ENCODE data around the gene PLCXD1.
"Not testable (repeated sequence)": the region's sequence is repeated elsewhere in the genome, so short reads cannot be mapped to it uniquely, and the experiment has no call there.

PLCXD1 gene

GRCh38 chrX:329291-329910 lies 48.2 kb downstream of the PLCXD1 start:
- Histone ChIP-seq H3K4me1 (ENCODE audit: control insufficient read depth in 1 of 2, insufficient read depth in 1 of 2, low read depth in 1 of 2, low read length in 1 of 2) (peaks cover 0 to 4% of the 10 kb centered on the region in 2 experiments), H3K27ac (no peak overlapping the region), H3K36me3 (peaks cover 21% of the 10 kb centered on the region), H3K4me3 (ENCODE audit: low read depth in 1 of 2, low read length in 1 of 2) (no peak overlapping the region), H3K27me3 (peaks cover 65% of the 10 kb centered on the region), H3K9me3 (no peaks in the 10 kb centered on the region)
- TF ChIP-seq, protein P1, sequence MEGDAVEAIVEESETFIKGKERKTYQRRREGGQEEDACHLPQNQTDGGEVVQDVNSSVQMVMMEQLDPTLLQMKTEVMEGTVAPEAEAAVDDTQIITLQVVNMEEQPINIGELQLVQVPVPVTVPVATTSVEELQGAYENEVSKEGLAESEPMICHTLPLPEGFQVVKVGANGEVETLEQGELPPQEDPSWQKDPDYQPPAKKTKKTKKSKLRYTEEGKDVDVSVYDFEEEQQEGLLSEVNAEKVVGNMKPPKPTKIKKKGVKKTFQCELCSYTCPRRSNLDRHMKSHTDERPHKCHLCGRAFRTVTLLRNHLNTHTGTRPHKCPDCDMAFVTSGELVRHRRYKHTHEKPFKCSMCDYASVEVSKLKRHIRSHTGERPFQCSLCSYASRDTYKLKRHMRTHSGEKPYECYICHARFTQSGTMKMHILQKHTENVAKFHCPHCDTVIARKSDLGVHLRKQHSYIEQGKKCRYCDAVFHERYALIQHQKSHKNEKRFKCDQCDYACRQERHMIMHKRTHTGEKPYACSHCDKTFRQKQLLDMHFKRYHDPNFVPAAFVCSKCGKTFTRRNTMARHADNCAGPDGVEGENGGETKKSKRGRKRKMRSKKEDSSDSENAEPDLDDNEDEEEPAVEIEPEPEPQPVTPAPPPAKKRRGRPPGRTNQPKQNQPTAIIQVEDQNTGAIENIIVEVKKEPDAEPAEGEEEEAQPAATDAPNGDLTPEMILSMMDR (IDR thresholded peaks at IDR 0.05) = no peak

- not testable (repeated sequence) for H3K4me3 ChIP-seq (ENCODE audit: low read depth in 1 of 2, low read length in 1 of 2); H3K27ac ChIP-seq; H3K9me3 ChIP-seq; H3K4me1 ChIP-seq (ENCODE audit: control insufficient read depth in 1 of 2, insufficient read depth in 1 of 2, low read depth in 1 of 2, low read length in 1 of 2)
- Histone ChIP-seq H3K27me3 (peaks cover 57% of the 10 kb centered on the region), H3K36me3 (peaks cover 30% of the 10 kb centered on the region)
These were observed 49.1 kb downstream of the PLCXD1 start for GRCh38 chrX:330141-330725.

DNA sequence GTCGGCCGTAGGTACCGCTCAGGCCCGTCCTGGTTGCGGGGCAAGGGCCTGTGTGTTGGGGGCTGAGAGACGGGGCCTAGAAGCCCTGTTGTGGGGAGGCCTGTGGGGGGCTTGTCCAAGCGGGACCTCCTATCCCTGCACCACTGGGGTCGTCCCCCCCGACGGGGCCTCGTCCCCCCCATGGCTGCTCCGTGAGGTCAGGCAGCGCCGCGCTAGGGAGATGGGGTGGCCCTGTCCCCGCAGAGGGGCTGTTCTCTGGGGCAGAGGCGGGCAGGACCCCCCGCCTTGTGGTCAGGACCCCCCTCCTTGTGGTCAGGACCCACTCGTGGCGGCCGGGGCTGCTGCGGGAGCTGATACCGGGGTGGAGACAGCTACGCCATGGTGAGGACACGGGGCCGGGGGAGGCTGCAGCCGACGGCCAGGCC lies 49.6 kb downstream of the PLCXD1 start:
- no peak overlapping the region for H3K27ac ChIP-seq
- TF ChIP-seq, protein P1 (IDR thresholded peaks at IDR 0.05) = no peak
- no peak overlapping the region for H3K4me3 ChIP-seq (ENCODE audit: low read depth in 1 of 2, low read length in 1 of 2)
- no peaks in the 10 kb centered on the region for H3K9me3 ChIP-seq
- peaks cover 34% of the 10 kb centered on the region for H3K36me3 ChIP-seq
- H3K4me1 ChIP-seq (ENCODE audit: control insufficient read depth in 1 of 2, insufficient read depth in 1 of 2, low read depth in 1 of 2, low read length in 1 of 2) = peaks cover 0 to 4% of the 10 kb centered on the region in 2 experiments
- peaks cover 52% of the 10 kb centered on the region for H3K27me3 ChIP-seq

DNA sequence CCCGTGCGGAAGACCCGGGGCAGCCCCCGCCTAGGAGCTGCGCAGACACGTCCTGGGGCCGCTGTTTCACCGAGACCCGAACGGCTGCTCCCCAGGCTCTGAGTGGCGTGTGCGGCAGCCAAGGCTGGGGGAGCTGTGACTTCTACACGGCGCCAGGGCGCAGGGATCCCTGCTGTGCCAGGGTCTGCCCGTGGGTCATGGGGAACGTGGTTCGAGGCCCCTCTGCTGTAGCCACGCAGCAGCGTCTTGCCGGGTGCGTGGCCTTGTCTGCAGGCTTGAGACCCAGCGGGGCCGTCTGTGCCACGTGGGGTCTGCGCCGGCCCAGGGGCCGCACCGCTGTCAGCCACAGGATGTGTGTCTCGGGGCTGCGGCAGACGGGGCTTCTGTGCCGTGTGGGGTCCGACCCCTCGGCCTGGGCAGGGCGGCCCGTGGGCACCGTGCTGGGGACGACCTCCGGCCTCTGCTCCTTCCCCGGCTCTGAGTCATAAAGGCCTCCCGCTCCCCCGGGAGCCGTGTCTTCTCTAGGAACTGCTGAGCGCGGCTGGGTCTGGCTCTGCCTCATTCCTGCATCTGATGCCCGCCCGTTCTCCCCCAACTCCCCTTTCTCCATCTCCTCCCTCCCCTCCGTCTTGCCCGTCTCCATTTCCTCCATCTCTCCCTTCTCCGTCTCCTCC lies 50.1 kb downstream of the PLCXD1 start:
- peaks cover 39% of the 10 kb centered on the region for H3K36me3 ChIP-seq
- H3K4me1 ChIP-seq (ENCODE audit: control insufficient read depth in 1 of 2, insufficient read depth in 1 of 2, low read depth in 1 of 2, low read length in 1 of 2) = peaks cover 0 to 4% of the 10 kb centered on the region in 2 experiments
- TF ChIP-seq, protein P1 (IDR thresholded peaks at IDR 0.05) = no peak
- peaks cover 46% of the 10 kb centered on the region for H3K27me3 ChIP-seq
- no peak overlapping the region for H3K27ac ChIP-seq
- no peaks in the 10 kb centered on the region for H3K9me3 ChIP-seq
- no peak overlapping the region for H3K4me3 ChIP-seq (ENCODE audit: low read depth in 1 of 2, low read length in 1 of 2)

DNA sequence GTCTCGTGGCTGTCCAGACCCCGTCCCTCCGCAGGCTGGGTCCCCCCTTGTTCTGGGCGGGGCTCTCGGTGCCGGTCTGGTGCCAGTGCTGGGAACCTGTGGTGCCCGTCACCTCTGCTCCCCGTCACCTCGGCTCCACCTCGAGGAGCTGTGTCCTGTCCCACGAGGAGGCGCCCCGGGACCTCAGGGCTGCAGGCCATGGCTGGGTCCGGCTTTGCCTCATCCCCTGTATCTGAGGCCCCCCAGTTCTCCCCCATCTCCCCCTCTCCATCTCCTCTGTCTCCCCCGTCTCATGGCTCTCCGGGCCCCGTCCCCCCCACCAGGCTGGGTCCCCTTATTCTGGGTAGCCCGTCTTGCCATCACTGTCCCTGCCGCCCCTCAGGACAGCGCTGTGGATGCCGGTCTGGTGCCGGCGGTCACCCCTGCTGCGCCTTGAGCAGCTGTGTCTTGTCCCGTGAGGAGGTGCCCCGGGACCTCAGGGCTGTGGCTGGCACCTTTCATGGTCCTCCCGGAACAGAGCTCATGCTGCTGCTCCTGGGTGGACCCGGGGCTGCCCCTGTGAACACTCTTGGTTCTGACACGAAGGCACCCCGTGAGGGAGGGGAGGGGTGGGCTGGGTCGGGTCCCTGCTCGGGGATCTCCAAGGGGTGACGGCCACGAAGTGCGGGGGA lies 50.8 kb downstream of the PLCXD1 start:
- H3K27ac ChIP-seq = no peak overlapping the region
- TF ChIP-seq, protein P1 (IDR thresholded peaks at IDR 0.05) = no peak
- H3K4me1 ChIP-seq (ENCODE audit: control insufficient read depth in 1 of 2, insufficient read depth in 1 of 2, low read depth in 1 of 2, low read length in 1 of 2) = peaks cover 0 to 4% of the 10 kb centered on the region in 2 experiments
- no peak overlapping the region for H3K4me3 ChIP-seq (ENCODE audit: low read depth in 1 of 2, low read length in 1 of 2)
- H3K36me3 ChIP-seq = peaks cover 45% of the 10 kb centered on the region
- H3K27me3 ChIP-seq = peaks cover 39% of the 10 kb centered on the region
- no peaks in the 10 kb centered on the region for H3K9me3 ChIP-seq
